IPS-11a (cell line): ENCODE measurements around the gene OSBP2.
"Not testable (repeated sequence)": the region's sequence is repeated elsewhere in the genome, so short reads cannot be mapped to it uniquely, and the experiment has no call there.

Experiments
- H3K4me3 ChIP-seq: one replicate; pipeline ENCODE4 v1.5.1; 2013; ENCODE audit warnings: low read depth, low read length, control low read depth

The OSBP2 gene

DNA sequence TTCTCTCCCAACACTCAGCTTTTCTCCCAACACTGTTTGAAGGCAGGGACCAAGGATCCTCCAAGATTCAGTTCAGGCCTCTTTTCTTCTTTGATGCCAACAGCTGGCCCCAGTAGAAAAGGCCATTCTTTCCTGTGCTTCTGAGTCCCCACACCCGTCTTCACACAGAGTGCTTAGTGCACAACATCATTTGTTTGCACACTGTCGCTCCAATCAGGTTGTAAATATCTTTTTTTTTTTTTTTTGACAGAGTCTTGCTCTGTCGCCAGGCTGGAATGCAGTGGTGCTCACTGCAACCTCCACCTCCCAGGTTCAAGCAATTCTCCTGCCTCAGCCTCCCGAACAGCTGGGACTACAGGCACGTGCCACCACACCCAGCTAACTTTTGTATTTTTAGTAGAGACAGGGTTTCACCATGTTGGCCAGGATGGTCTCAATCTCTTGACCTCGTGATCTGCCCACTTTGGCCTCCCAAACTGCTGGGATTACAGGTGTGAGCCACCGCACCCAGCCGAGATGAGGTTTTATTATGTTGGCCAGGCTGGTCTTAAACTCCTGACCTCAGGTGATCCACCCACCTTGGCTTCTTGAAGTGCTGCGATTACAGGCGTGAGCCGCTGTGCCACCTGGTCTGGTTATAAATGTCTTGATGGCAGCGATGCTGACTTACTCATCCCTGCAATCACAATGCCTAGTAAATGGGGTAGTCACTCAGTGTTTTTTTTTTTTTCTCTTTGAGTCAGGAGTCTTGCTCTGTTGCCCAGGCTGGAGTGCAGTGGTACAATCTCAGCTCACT is 14.6 kb upstream of the OSBP2 start:
- H3K4me3 ChIP-seq: not testable (repeated sequence)

DNA sequence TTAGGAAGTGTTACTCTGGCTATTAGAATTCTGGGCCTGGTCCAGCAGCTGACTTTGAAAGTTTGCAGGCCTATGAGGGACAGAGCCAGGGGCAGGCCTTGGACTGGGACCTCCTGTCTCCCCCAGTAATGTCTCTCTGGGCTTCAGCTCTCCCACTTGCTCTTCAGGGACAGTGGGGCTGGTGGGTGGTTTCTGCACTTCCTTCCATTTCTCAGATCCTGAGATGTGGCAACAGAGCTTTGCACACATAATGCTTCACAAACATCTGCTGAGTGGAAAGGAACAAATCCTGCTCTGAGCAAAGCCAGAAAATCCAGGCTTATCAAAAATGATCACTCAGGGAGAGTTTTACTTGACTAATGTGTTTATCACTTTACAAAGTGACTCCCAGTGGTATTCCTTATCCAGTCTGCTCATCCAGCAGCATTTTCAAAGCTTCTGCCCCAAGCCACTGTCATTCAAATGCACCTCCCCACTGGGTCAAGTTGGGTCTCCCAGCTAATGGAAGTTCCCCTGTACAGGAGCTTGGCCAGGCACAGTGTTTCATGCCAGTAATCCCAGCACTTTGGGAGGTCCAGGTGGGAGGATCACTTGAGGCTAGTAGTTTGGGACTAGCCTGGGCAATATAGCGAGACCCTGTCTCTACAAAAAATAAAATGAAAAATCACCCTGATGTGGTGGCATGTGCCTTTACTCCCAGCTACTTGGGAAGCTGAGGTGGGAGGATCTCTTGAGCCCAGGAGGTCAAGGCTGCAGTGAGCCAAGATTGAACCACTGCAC is 13.5 kb upstream of the OSBP2 start:
- no peak overlapping the region for H3K4me3 ChIP-seq

DNA sequence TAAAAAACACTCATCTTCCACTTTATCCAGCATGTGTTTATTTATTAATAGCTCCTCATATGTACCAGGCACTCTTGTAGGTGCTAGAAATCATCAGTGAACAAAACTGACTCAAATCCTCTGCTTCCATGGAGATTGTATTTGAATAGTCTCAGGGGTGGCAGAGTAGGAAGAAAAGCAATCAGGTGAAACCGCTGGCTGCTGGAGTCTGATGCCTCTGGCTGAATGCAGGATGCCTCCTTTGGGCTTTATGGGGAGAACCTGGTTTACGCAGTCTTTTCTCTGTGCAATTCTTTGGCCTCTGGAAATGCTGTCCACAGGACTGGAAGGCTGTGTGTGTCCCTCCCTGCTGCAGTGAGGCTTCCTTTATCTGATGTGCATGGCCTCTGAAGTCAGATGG is 12.8 kb upstream of the OSBP2 start:
- no peak overlapping the region for H3K4me3 ChIP-seq

DNA sequence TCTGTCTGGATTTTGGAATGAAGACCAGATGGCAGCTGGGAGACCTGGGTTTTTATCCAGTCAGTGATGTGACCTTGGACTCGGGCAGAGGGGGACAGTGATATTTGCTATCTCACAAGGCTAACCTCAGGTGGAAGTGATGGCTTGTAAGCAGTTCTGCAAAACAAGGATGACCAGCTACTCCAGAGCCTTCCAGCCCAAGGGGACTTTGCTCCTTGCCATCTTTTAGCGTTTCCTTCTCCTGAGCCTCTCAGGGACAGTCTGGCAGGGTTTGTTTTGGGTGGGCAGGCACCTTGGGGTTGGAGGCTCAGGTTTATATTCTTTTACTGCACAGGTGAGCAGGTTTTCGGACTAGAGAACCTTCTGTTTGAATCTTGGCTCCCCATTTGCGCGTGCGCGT is 9.5 kb upstream of the OSBP2 start:
- H3K4me3 ChIP-seq: no peak overlapping the region

DNA sequence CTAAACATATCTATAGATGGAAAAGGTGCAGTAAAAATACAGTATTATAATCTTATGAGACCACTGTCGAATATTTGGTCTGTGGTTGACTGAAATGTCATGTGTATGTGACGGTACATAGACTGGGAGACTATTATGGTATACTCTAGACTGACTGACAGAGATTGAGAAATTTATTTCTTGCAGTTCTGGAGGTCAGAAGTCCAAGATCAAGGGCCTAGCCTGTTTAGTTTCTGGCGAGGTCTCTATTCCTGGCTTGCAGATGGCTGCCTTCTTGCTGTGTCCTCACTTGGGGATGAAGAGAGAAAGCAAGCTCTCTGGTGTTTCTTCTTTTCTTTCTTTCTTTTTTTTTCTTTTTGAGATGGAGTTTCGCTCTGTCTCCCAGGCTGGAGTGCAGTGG is 7.3 kb upstream of the OSBP2 start:
- no peak overlapping the region for H3K4me3 ChIP-seq

DNA sequence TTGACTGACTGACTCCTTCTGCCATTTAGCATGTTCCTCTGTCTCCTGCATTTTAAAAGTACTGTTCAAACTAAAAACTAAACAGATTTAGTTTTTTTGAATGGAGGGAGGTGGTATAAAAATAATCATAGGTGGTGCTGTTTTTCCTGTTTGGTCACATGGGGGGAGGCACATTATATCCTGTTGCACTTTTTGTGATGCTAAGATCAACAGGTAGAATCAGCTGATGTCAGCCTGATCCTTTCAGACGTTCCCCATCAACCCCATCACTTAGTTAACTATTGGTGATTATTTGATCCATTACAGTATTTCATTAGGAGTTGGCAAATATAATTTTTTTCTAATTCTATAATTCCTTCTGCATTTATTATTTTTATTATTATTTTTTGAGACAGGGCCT is 5.1 kb upstream of the OSBP2 start:
- no peak overlapping the region for H3K4me3 ChIP-seq

DNA sequence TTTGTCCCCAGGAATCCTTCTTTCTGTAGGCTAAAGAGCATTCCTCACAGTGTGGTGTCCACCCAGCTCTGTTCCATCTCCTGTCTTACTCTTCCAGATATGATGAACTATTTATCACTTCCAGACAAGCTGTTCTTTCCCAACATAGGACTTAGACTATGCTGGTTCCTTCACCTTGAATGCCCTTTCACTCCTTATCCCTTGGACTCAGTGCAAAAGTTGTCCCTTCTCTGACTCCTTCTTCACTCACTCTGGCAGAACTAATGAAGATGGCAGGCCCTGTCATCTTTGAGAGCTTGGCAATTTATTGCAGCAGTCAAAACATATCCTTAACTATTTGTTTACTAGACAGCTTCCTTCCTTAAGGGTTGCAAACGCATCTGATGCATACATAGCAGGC is 3.5 kb upstream of the OSBP2 start:
- H3K4me3 ChIP-seq: no peak overlapping the region

DNA sequence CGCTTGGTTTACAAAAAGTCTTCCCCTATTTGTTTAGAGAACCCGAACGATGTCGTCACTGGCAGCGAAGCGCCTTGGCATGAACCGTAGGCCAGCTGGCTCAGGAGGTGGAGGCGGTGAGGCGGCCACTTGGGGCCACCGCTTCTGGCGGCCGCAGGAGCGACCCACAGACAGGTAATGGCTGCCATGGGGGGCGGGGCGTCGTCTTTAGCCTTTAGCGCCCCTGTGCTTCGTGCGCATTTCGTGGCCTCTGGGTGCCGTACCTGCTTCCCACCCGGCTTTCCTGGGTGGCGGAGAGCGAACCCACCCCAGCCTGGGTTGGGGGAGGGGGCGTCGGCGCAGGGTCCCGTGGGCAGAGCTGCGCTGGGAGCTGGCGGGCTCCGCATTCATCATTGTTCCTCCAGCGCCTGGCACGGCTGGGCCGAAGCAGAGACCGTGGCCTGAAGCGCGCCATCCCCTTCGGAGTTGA is 469 bp upstream of the OSBP2 start:
- H3K4me3 ChIP-seq: peak overlapping the region; percentile 72

DNA sequence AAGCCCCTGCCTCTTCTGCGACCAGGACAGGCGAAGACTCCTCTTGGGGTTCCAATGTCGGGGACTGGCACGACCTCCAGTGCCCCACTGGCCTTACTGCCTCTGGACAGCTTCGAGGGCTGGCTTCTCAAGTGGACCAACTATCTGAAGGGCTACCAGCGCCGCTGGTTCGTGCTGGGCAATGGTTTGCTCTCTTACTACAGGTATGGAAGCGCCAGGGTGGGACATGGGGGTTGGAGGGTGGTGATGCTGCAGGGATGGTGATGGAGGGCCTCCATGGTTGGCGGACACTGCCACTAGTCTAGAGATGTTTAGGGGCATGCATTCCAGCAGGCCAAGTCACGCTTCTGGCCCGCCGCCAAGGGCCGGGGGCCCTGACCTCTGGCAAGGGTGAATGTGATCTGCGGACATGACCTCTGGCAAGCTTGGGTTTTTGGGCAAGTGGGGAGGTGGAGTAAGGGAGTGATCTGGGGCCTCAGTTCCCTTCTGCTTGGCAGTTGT is 727 bp downstream of the OSBP2 start:
- peak overlapping the region; percentile 63 for H3K4me3 ChIP-seq

DNA sequence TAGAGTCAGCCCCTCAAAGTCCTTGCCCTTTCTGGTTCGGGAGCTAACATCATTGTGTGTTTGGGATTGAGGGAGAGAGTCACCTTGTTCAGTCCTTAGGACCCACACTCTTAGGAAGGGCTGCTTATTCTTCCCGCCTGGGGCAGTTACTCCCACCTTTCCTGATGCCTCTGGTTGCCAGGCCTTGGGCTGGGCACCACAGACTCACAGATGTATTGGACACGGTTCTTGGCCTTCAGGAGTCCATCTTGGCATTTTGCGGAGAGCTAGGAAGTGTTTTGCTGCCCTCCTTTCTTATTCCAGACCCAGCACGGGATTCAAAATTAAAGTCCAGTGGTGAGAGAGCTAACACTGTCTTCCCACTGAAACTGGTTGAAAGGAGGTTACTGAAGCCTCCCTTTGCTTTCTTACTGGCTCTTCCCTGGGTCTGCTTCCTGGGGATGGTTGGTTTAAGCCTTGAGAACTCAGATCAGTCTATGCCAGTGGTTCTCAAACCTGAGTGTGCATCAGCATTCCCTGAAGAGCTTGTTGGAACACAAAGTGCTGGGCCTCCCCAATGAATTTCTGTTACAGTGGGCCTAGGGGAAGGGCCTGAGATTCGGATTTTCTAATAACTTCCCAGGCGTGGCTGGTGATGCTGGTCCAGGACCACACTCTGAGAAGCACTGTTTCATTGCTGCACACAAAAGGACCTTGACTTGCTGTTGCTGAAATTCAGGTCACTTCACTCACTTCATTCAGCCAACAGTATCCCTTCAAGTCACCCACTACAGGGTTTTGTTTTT is 1.4 kb downstream of the OSBP2 start:
- H3K4me3 ChIP-seq: no peak overlapping the region

DNA sequence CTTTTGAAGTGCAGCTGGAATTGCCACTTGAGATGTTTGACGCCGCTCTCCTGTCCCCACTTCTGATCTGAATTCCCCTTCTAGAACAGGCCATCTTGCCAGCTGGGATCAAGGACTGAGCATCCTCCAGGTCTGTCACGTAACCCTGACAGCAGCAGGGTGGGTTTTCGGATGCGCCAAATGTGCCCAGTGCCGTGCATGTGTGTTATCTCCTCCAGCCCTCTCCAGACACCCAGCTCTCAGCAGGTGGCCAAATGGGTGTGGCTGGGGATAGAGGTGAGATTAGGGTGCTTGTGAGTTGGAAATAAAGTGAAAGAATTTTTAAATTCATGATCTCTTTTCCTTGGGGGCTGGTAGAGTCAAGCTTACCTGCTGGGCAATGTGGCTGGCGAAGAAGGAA is 3.3 kb downstream of the OSBP2 start:
- H3K4me3 ChIP-seq: no peak overlapping the region

DNA sequence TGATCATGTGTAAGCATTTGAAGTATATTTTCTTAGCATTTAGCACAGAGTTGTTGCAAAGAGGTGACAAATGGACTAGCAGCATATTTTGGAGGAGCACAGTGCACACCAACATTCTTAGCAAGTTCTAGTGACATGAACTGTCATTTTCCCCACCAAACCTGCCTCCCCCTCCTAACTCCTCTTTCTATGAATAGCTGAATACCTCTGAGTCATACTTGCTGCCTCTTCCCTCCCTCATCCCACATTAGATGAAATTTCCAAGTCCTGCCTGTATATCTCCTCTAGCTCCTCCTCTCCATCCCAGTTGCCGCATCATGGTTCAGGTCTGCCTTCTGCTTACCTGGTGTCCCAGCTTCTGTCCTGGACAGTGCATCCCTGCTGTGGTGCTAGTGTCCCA is 7.2 kb downstream of the OSBP2 start:
- H3K4me3 ChIP-seq: no peak overlapping the region

DNA sequence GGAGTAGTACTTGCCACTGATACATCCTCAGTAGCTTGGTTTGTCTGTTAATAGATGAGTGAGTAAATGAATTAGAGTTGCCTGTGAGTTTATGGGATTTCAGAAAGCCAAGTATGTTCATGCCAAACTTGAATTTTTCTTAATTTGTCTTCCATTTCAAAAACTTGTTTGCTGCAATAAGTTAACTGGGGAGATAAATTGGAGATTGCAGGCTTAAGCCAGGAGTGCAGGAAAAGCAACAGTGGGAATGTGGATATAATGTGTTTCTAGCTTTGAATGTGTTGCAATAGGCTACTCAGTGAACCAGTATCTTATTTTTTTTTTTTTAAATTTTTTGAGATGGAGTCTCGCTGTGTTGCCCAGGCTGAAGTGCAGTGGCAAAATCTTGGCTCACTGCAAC is 8.2 kb downstream of the OSBP2 start:
- H3K4me3 ChIP-seq: no peak overlapping the region

DNA sequence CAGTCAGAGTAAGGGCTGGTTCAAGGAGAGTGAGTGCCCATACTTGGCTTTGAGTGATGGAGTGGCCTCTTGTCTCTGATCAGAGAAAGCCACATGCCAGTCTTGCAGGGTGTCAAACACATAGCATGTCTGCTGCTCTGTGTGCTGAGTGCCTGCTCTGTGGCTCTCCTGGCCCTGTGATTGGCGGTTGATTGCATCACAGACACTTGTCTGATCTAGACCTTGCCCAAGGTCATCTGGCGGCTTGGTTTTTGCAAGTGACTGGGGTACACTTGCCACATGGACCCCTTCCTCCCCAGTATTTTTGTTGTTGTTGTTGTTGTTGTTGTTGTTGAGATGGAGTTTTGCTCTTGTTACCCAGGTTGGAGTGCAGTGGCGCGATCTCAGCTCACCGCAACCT is 10.3 kb downstream of the OSBP2 start:
- no peak overlapping the region for H3K4me3 ChIP-seq

DNA sequence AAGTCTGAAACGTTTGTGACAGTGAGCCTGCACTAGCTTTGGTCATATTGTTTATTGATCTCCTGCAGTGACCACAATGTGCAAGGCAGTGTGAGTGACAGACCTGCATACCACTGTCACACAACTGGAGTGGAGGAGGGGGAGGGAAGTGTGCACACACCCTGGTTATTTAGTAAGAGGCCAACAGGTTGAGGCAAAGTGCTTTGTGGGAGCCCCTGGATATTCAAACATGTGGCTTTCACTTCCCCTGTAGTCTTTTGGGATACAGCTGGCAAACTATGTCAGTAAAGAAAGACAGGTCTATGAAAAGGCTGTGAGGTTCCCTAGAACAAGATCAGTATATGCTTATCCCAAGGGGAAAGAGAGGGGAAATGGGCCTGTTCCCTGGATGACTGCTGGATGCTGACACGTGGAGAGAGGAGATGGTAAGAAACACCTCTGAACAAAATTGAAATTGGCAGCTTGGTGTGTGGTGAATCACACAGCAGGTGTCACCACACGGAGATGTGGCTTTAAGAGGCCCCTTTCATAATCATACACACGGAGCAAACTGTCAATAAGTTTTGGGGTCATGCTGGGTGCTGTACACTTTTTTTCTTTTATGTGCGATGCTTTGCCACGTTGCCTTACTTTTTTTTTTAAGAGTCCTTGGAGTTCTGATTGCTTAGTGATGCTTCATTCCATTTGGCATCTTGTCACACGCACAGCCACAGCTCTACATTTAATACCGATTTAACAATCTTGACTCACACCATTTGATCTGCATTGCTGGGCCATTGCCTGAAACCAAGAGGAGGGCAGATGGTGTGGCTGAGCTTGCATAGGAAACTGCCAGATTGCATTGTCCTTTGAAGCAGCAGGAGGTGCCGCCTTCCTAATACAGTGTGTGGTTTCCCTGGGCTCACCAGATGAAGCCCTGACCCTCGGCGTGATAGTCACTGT is 11.3 kb downstream of the OSBP2 start:
- H3K4me3 ChIP-seq: no peak overlapping the region

DNA sequence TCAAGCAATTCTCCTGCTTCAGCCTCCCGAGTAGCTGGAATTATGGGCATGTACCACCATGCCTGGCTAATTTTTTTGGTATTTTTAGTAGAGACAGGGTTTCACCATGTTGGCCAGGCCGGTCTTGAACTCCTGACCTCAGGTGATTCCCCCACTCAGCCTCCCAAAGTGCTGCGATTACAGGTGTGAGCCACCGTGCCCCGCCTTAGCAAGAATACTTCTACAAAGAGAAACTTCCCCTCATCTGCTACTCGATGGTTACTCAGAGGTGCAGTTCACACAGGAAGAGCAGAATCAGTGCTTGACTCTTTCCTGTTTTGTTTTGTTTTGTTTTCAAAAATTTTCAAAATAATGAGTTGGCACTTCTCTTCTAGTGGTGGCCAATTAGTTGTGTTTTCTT is 15.3 kb downstream of the OSBP2 start:
- H3K4me3 ChIP-seq: not testable (repeated sequence)

DNA sequence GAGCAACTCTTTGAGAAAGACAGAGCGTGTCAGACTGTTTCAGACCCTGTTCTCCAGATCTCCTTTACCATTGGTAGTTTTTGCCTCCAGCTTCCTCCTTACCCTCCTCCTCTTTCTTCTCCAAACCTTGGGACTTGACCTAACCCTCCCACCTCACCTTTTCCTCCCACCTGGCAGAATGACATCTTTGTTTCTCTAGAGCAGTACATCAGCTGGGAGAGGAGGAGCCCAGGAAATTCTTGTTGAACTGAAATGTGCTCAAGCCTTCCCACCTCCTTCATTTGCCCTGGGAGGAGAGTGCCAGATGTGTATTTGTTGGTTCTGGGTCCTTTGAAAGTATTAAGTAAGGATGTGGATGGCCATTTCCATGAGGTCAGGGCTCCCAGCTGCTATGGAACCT is 17.4 kb downstream of the OSBP2 start:
- H3K4me3 ChIP-seq: no peak overlapping the region

DNA sequence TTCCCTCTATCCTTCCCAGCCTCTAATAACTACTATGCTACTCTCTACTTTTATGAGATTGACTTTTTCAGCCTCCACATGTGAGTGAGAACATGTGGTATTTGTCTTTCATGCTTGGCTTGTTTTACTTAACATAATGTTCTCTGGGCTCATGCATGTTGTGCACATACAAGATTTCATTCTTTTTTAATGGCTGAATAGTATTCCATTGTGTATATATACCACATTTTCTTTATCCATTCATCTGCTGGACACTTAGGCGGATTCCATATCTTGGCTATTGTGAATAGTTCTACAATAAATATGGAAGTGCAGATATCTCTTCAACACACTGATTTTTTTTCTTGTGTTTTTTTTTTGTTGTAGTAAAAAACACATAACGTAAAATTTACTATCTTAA is 19.4 kb downstream of the OSBP2 start:
- H3K4me3 ChIP-seq: no peak overlapping the region

DNA sequence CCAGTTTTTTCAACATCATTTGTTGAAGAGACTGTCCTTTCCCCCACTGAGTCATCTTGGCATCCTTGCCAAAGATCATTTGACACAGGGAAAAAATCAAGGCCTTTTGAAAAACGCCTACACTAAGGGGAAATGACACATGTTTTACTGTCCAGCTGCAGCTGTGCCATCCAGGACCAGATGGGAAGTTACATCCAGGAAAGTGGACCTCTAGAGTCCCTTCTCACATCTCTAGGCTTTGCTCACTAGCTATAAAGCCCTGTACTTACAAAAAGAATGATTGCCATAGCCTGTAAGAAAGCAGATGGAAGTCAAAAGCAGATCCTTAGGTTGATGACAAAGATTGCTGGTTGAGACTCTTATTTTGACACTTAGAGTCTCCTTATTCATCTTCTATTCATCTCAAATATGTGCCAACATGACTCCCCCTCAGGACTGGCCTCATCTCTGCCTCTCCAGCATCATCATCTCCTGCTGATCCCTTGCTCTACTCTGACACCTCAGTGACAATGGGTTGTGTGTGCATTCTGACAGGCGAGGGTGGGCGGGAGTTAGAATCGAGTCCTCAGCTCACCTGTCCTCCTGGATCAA is 22.8 kb downstream of the OSBP2 start:
- no peak overlapping the region for H3K4me3 ChIP-seq

DNA sequence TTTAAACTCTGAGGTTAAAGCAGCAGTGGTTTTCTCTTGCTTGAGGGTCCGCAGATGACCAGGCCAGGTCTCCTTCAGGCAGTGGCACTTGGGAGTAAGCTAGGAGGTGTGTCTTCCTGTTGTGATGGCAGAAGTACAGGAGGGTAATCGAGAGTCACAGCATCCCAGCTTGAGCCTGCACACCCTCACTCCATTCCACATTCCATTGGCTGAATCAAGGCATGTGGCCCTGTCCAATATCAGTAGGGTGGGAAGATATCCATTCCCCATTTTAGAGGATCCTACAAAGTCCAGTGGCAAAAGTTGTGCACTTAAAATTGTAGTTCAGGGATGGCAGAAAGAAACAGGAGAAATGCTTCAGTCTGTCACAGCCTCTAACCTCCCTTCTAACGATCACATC is 23.3 kb downstream of the OSBP2 start:
- no peak overlapping the region for H3K4me3 ChIP-seq
